T-cell (primary cell): ENCODE data around the gene TGFBR2. TPM values are rescaled to one million over a fixed set of nuclear protein-coding genes. Genes with fewer than 3 reads are reported as not detected.

Experiments used
- ATAC-seq, 4 experiments: fragments of 200-7000 bp in 3 of 4; fragments of 150-1000 bp in 1 of 4; cut with Tn5 transposase; replicated peaks in 1 of 4; 1 replicate in 3 of 4; 2 replicates in 1 of 4; pipeline ENCODE4 v1.10.0; 2021; ENCODE audit warnings: moderate library complexity in 3 of 4, mild to moderate bottlenecking in 2 of 4, moderate number of reproducible peaks in 1 of 4
- CTCF ChIA-PET, 2 donors: fragments of 300-600 bp; sonication (Branson Sonifier 250); formaldehyde crosslinking; loops; one replicate each; lab custom pipeline; 2022; ENCODE audit warnings: antibody characterized with exemption in 2 of 2; lab: Charles Lee
- POLR2A ChIA-PET, 2 donors: fragments of 300-600 bp; sonication (Branson Sonifier 250); formaldehyde crosslinking; loops; one replicate each; lab custom pipeline; 2022; ENCODE audit warnings: antibody characterized with exemption in 2 of 2; lab: Charles Lee
- DNase-seq, 35 experiments: peaks; one replicate each; pipeline versions ENCODE4 v3.0.0 to v3.0.0-alpha.2; 2013 to 2023
- H3K27ac ChIP-seq: one replicate; pipeline ENCODE4 v1.5.1; 2013; ENCODE audit warnings: low read length
- H3K27me3 ChIP-seq, 2 experiments: replicated peaks in 1 of 2; 1 replicate in 1 of 2; 2 replicates in 1 of 2; pipeline versions ENCODE4 v1.6.1 to v1.7.0; 2013; ENCODE audit warnings: low read length in 1 of 2, mixed read lengths in 1 of 2; ENCODE audit not compliant: control insufficient read depth in 2 of 2, insufficient read depth in 2 of 2; ENCODE audit errors: extremely low read depth in 1 of 2
- H3K36me3 ChIP-seq, 2 donors: 1 replicate in 1 of 2; 2 replicates in 1 of 2; pipeline versions ENCODE4 v1.6.1 to v1.7.0; 2013; ENCODE audit warnings: low read length in 1 of 2; ENCODE audit not compliant: control insufficient read depth in 2 of 2, insufficient read depth in 1 of 2; ENCODE audit errors: extremely low read depth in 1 of 2
- H3K4me1 ChIP-seq, 2 experiments: 1 replicate in 1 of 2; 2 replicates in 1 of 2; pipeline versions ENCODE4 v1.6.1 to v1.7.0; 2013; ENCODE audit warnings: low read length in 2 of 2, mixed read lengths in 1 of 2; ENCODE audit not compliant: insufficient read depth in 2 of 2, control insufficient read depth in 1 of 2; ENCODE audit errors: extremely low read depth in 1 of 2
- H3K4me3 ChIP-seq, 2 donors: 1 replicate in 1 of 2; 2 replicates in 1 of 2; pipeline versions ENCODE4 v1.5.1 to v1.7.0; 2013; ENCODE audit warnings: mild to moderate bottlenecking in 2 of 2, low read length in 1 of 2, moderate library complexity in 1 of 2; ENCODE audit not compliant: control insufficient read depth in 1 of 2; ENCODE audit errors: extremely low read depth in 1 of 2
- H3K9me3 ChIP-seq: 2 replicates; pipeline ENCODE4 v1.7.0; 2013
- H3K27ac Mint-ChIP-seq, 2 donors: one replicate each; pipeline ENCODE4 v1.8.0; 2020 to 2021; ENCODE audit warnings: mild to moderate bottlenecking in 2 of 2, mixed read lengths in 2 of 2
- H3K27me3 Mint-ChIP-seq, 2 donors: one replicate each; pipeline ENCODE4 v1.8.0; 2021 to 2022; ENCODE audit warnings: mixed read lengths in 2 of 2
- H3K36me3 Mint-ChIP-seq: one replicate; pipeline ENCODE4 v1.8.0; 2021; ENCODE audit warnings: mixed read lengths
- H3K4me1 Mint-ChIP-seq, 3 donors: one replicate each; pipeline ENCODE4 v1.8.0; 2020 to 2022; ENCODE audit warnings: mixed read lengths in 3 of 3, mild to moderate bottlenecking in 1 of 3
- H3K4me3 Mint-ChIP-seq, 3 donors: one replicate each; pipeline ENCODE4 v1.8.0; 2020 to 2022; ENCODE audit warnings: mild to moderate bottlenecking in 3 of 3, mixed read lengths in 3 of 3, moderate library complexity in 3 of 3
- H3K9me3 Mint-ChIP-seq, 3 donors: one replicate each; pipeline ENCODE4 v1.8.0; 2020 to 2022; ENCODE audit warnings: mixed read lengths in 3 of 3
- WGBS: methylation state at CpG from one replicate; pipeline ENCODE4 v1.1.5; 2013; ENCODE audit warnings: missing lambda C conversion rate; ENCODE audit not compliant: insufficient coverage; 5-methylcytosine and 5-hydroxymethylcytosine counted together
- total RNA-seq, 35 experiments: library from RNA in 6 of 35; stranded (reverse) in 6 of 35; fragments of 120-200 nt in 1 of 35; gene quantifications; one replicate each; pipeline versions ENCODE4 v1.2.1 to v1.2.4 and lab custom pipeline; 2013 to 2026

TGFBR2 gene
- total RNA-seq, 5 donors from 2014 or later (not counting 1 experiment from before 2014, with no cell fraction given) = 114 to 145 (median 127) TPM

- ATAC-seq = peak; percentile 33 to 60 (median 52)
- peak overlapping the region; percentile 34 for H3K27ac ChIP-seq
- H3K9me3 ChIP-seq = no peaks in the 10 kb centered on the region
- peak overlapping the region; percentile 42 to 57 (median 44) for H3K4me3 Mint-ChIP-seq
- peaks cover 5 to 92% of the 10 kb centered on the region in 2 donors for H3K36me3 ChIP-seq
- peaks cover 51 to 63% of the 10 kb centered on the region in 2 experiments for H3K4me1 ChIP-seq
- peaks cover 96 to 100% (median 97%) of the 10 kb centered on the region in 3 donors for H3K4me1 Mint-ChIP-seq
- no peaks in the 10 kb centered on the region for H3K27me3 ChIP-seq
- H3K4me3 ChIP-seq = no peak overlapping the region
- DNase-seq = no peak
- peaks cover 89% of the 10 kb centered on the region for H3K36me3 Mint-ChIP-seq
- H3K9me3 Mint-ChIP-seq = no peaks in the 10 kb centered on the region
- ChIA-PET CTCF (interaction anchor here in 1 of 2 donors (1.4 kb wide), 1 partner anchor 20 kb away, joined by 3 read pairs; no protein-coding TSS in a partner anchor), POLR2A (interaction anchor here in 1 of 2 donors (0.6 kb wide), 1 partner anchor 64 kb away, joined by 3 read pairs; no protein-coding TSS in a partner anchor)
- no peaks in the 10 kb centered on the region for H3K27me3 Mint-ChIP-seq
- 70% methylated on average over 2 of the region's 6 CpGs for WGBS
- peak overlapping the region; percentile 84 to 95 for H3K27ac Mint-ChIP-seq
Measured at GRCh38 chr3:30673425-30674341, 67.3 kb downstream of the TGFBR2 start.

GRCh38 chr3:30675006-30675405 lies 68.6 kb downstream of the TGFBR2 start:
- POLR2A ChIA-PET = interaction anchor here in 1 of 2 donors (0.7 kb wide), 1 partner anchor 10 kb away, joined by 5 read pairs; no protein-coding TSS in a partner anchor
- Histone ChIP-seq H3K9me3 (no peaks in the 10 kb centered on the region), H3K27me3 (no peaks in the 10 kb centered on the region), H3K36me3 (peaks cover 5 to 91% of the 10 kb centered on the region in 2 donors), H3K27ac (no peak overlapping the region), H3K4me3 (peak overlapping the region; percentile 2 to 10), H3K4me1 (peaks cover 52 to 69% of the 10 kb centered on the region in 2 experiments)
- H3K27me3 Mint-ChIP-seq = no peaks in the 10 kb centered on the region
- DNase-seq (no peak), ATAC-seq (no peak)
- peak overlapping the region; percentile 44 to 60 (median 57) for H3K4me3 Mint-ChIP-seq
- CTCF ChIA-PET = interaction anchor here in 1 of 2 donors (0.7 kb wide), 1 partner anchor 19 kb away, joined by 4 read pairs; no protein-coding TSS in a partner anchor
- 100% methylated on average over 2 of the region's 2 CpGs for WGBS
- H3K27ac Mint-ChIP-seq = peak overlapping the region; percentile 84 to 95
- peaks cover 95 to 98% (median 96%) of the 10 kb centered on the region in 3 donors for H3K4me1 Mint-ChIP-seq
- H3K36me3 Mint-ChIP-seq = peaks cover 87% of the 10 kb centered on the region
- H3K9me3 Mint-ChIP-seq = no peaks in the 10 kb centered on the region

GRCh38 chr3:30675774-30676173 lies 69.4 kb downstream of the TGFBR2 start:
- ATAC-seq (no peak), DNase-seq (no peak)
- ChIA-PET POLR2A (interaction anchor here in 1 of 2 donors (0.7 kb wide), 1 partner anchor 9 kb away, joined by 5 read pairs; no protein-coding TSS in a partner anchor), CTCF (interaction anchor here in 1 of 2 donors (0.7 kb wide), 1 partner anchor 18 kb away, joined by 4 read pairs; no protein-coding TSS in a partner anchor)
- H3K27ac ChIP-seq = no peak overlapping the region
- 68% methylated on average over 3 of the region's 5 CpGs for WGBS
- Mint-ChIP-seq H3K4me1 (peaks cover 95 to 98% (median 96%) of the 10 kb centered on the region in 3 donors), H3K27me3 (no peaks in the 10 kb centered on the region), H3K27ac (peak overlapping the region; percentile 84 to 95), H3K36me3 (peaks cover 89% of the 10 kb centered on the region), H3K9me3 (no peaks in the 10 kb centered on the region), H3K4me3 (peak overlapping the region; percentile 44 to 60 (median 57))
- H3K27me3 ChIP-seq = no peaks in the 10 kb centered on the region
- peak overlapping the region in 1 of 2 donors; percentile 15 for H3K4me3 ChIP-seq
- H3K9me3 ChIP-seq = no peaks in the 10 kb centered on the region
- peaks cover 5 to 86% of the 10 kb centered on the region in 2 donors for H3K36me3 ChIP-seq
- peaks cover 51 to 71% of the 10 kb centered on the region in 2 experiments for H3K4me1 ChIP-seq

GRCh38 chr3:30676424-30677346 lies 70.3 kb downstream of the TGFBR2 start:
- H3K4me1 ChIP-seq = peaks cover 51 to 71% of the 10 kb centered on the region in 2 experiments
- H3K4me1 Mint-ChIP-seq = peaks cover 95 to 98% (median 96%) of the 10 kb centered on the region in 3 donors
- H3K9me3 ChIP-seq = no peaks in the 10 kb centered on the region
- H3K4me3 ChIP-seq = peak overlapping the region in 1 of 2 donors; percentile 33
- POLR2A ChIA-PET = interaction anchor here in 1 of 2 donors (0.7 to 1.1 kb wide), 3 partner anchors 12 to 41 kb away, joined by 3 read pairs; no protein-coding TSS in a partner anchor
- H3K27ac ChIP-seq = no peak overlapping the region
- H3K27ac Mint-ChIP-seq = peak overlapping the region; percentile 73 to 95
- peaks cover 89% of the 10 kb centered on the region for H3K36me3 Mint-ChIP-seq
- H3K27me3 Mint-ChIP-seq = no peaks in the 10 kb centered on the region
- DNase-seq = no peak
- peak overlapping the region; percentile 44 to 57 (median 47) for H3K4me3 Mint-ChIP-seq
- CTCF ChIA-PET = interaction anchor here (0.8 to 1.6 kb wide), 4 partner anchors 12 to 91 kb away, joined by 3 read pairs; no protein-coding TSS in a partner anchor
- no peak for ATAC-seq
- no peaks in the 10 kb centered on the region for H3K27me3 ChIP-seq
- H3K9me3 Mint-ChIP-seq = no peaks in the 10 kb centered on the region
- WGBS = no CpG with 5 or more reads among the region's 4 CpGs
- peaks cover 2 to 86% of the 10 kb centered on the region in 2 donors for H3K36me3 ChIP-seq

- Mint-ChIP-seq H3K4me1 (peaks cover 95 to 98% (median 96%) of the 10 kb centered on the region in 3 donors), H3K27ac (peak overlapping the region; percentile 72 to 95), H3K4me3 (peak overlapping the region; percentile 4 to 53 (median 44)), H3K9me3 (no peaks in the 10 kb centered on the region), H3K27me3 (no peaks in the 10 kb centered on the region), H3K36me3 (peaks cover 89% of the 10 kb centered on the region)
- ChIA-PET CTCF (interaction anchor here (0.8 to 1.6 kb wide), 4 partner anchors 11 to 91 kb away, joined by 3 read pairs; no protein-coding TSS in a partner anchor), POLR2A (interaction anchor here in 1 of 2 donors (0.7 to 1.1 kb wide), 3 partner anchors 13 to 41 kb away, joined by 3 read pairs; no protein-coding TSS in a partner anchor)
- Histone ChIP-seq H3K27me3 (no peaks in the 10 kb centered on the region), H3K4me3 (no peak overlapping the region), H3K36me3 (peaks cover 5 to 83% of the 10 kb centered on the region in 2 donors), H3K27ac (no peak overlapping the region), H3K9me3 (no peaks in the 10 kb centered on the region), H3K4me1 (peaks cover 51 to 75% of the 10 kb centered on the region in 2 experiments)
- WGBS = 100% methylated on average over 1 of the region's 8 CpGs
- ATAC-seq (no peak), DNase-seq (no peak)
Measured at GRCh38 chr3:30677347-30677685, 70.9 kb downstream of the TGFBR2 start.
